ENCODE data around the gene PLEKHA5.

The PLEKHA5 gene

DNA sequence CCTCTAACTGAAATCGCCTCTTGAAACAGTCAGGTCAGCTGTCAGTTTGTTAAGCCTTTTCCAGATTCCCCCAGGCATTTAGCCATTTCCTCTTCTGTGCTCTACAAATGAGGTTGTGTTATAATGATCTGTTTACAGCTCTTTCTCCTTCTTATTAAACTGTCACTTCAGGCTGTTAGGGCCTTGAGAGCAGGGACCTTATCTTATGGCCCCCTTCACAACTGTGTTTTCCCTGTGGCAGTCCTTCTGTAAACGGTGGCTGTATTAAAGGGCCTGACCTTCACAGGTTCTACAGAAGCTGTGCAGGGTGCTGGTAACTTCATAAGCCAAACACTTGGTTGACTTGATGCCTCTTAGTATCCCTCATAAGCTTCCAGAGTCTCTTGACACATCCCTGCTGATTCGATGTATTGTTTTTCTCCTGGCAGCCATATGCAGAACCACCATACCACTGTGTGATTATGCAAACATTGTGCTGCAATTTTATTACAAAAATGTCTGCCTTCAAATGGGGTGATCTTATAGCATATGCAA is 104.7 kb downstream of the PLEKHA5 start (continued):
- TF ChIP-seq, protein P1, sequence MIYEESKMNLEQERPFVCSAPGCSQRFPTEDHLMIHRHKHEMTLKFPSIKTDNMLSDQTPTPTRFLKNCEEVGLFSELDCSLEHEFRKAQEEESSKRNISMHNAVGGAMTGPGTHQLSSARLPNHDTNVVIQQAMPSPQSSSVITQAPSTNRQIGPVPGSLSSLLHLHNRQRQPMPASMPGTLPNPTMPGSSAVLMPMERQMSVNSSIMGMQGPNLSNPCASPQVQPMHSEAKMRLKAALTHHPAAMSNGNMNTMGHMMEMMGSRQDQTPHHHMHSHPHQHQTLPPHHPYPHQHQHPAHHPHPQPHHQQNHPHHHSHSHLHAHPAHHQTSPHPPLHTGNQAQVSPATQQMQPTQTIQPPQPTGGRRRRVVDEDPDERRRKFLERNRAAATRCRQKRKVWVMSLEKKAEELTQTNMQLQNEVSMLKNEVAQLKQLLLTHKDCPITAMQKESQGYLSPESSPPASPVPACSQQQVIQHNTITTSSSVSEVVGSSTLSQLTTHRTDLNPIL (CRISPR knock-in tag; IDR thresholded peaks at IDR 0.05; ENCODE audit: low read depth), result no peak
- TF ChIP-seq SNAI2 (CRISPR knock-in tag; IDR thresholded peaks at IDR 0.05), result no peak
- no peak for TF ChIP-seq GLIS3 (CRISPR knock-in tag; IDR thresholded peaks at IDR 0.05)
- TF ChIP-seq ZNF565 (CRISPR knock-in tag; conservative IDR thresholded peaks at IDR 0.05; ENCODE audit: low read depth), result no peak
- TF ChIP-seq, protein P2, sequence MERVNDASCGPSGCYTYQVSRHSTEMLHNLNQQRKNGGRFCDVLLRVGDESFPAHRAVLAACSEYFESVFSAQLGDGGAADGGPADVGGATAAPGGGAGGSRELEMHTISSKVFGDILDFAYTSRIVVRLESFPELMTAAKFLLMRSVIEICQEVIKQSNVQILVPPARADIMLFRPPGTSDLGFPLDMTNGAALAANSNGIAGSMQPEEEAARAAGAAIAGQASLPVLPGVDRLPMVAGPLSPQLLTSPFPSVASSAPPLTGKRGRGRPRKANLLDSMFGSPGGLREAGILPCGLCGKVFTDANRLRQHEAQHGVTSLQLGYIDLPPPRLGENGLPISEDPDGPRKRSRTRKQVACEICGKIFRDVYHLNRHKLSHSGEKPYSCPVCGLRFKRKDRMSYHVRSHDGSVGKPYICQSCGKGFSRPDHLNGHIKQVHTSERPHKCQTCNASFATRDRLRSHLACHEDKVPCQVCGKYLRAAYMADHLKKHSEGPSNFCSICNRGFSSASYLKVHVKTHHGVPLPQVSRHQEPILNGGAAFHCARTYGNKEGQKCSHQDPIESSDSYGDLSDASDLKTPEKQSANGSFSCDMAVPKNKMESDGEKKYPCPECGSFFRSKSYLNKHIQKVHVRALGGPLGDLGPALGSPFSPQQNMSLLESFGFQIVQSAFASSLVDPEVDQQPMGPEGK (CRISPR knock-in tag; IDR thresholded peaks at IDR 0.05; ENCODE audit: borderline replicate concordance), result no peak

- TF ChIP-seq ISL1 (CRISPR knock-in tag; IDR thresholded peaks at IDR 0.05) (peak; percentile 58; the same call in 1 of the 2 replicates), SNAI2 (CRISPR knock-in tag; IDR thresholded peaks at IDR 0.05) (no peak)
- ATAC-seq, result no peak
Measured at GRCh38 chr12:19234981-19235871, 105.7 kb downstream of the PLEKHA5 start.

DNA sequence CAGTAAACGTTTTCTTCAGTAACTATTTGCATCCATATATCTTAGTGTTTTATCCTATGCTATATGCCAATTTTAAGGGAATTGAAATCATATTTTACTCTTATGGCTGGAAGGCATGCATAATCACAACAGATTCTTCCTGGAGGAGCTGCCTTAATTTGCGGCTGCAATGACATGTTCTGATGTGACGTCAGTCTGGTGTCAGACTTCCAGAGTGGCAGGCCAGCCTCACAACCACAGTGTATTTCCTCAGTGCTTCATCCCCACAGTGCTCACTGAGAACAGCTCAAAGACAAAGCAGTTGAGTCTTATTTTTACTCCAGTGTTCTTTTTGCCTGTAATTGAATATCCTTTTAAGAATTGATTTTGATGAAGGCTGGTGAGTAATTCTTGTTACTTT is 107.1 kb downstream of the PLEKHA5 start:
- TF ChIP-seq ZNF565 (CRISPR knock-in tag; conservative IDR thresholded peaks at IDR 0.05; ENCODE audit: low read depth) (no peak), POU6F1 (CRISPR knock-in tag; IDR thresholded peaks at IDR 0.05; ENCODE audit: borderline replicate concordance, low read depth) (no peak), TOX (CRISPR knock-in tag; IDR thresholded peaks at IDR 0.05; ENCODE audit: borderline replicate concordance) (no peak), SNAI2 (CRISPR knock-in tag; IDR thresholded peaks at IDR 0.05) (no peak), CSDC2 (CRISPR knock-in tag; IDR thresholded peaks at IDR 0.05) (no peak), ZNF8 (CRISPR knock-in tag; IDR thresholded peaks at IDR 0.05) (no peak), OSR1 (CRISPR knock-in tag; IDR thresholded peaks at IDR 0.05) (no peak), RARB (CRISPR knock-in tag; IDR thresholded peaks at IDR 0.05) (no peak), ISL1 (CRISPR knock-in tag; IDR thresholded peaks at IDR 0.05) (no peak), BACH2 (CRISPR knock-in tag; IDR thresholded peaks at IDR 0.05; ENCODE audit: borderline replicate concordance) (no peak), TCF4 (CRISPR knock-in tag; IDR thresholded peaks at IDR 0.05; ENCODE audit: borderline replicate concordance) (no peak), ZC3H10 (CRISPR knock-in tag; IDR thresholded peaks at IDR 0.05) (no peak), ESRRG (CRISPR knock-in tag; IDR thresholded peaks at IDR 0.05) (no peak)
- TF ChIP-seq, protein P3, sequence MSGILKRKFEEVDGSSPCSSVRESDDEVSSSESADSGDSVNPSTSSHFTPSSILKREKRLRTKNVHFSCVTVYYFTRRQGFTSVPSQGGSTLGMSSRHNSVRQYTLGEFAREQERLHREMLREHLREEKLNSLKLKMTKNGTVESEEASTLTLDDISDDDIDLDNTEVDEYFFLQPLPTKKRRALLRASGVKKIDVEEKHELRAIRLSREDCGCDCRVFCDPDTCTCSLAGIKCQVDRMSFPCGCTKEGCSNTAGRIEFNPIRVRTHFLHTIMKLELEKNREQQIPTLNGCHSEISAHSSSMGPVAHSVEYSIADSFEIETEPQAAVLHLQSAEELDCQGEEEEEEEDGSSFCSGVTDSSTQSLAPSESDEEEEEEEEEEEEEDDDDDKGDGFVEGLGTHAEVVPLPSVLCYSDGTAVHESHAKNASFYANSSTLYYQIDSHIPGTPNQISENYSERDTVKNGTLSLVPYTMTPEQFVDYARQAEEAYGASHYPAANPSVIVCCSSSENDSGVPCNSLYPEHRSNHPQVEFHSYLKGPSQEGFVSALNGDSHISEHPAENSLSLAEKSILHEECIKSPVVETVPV (CRISPR knock-in tag; IDR thresholded peaks at IDR 0.05), result no peak
- TF ChIP-seq, protein P1 (CRISPR knock-in tag; IDR thresholded peaks at IDR 0.05; ENCODE audit: low read depth), result no peak
- TF ChIP-seq, protein P4, sequence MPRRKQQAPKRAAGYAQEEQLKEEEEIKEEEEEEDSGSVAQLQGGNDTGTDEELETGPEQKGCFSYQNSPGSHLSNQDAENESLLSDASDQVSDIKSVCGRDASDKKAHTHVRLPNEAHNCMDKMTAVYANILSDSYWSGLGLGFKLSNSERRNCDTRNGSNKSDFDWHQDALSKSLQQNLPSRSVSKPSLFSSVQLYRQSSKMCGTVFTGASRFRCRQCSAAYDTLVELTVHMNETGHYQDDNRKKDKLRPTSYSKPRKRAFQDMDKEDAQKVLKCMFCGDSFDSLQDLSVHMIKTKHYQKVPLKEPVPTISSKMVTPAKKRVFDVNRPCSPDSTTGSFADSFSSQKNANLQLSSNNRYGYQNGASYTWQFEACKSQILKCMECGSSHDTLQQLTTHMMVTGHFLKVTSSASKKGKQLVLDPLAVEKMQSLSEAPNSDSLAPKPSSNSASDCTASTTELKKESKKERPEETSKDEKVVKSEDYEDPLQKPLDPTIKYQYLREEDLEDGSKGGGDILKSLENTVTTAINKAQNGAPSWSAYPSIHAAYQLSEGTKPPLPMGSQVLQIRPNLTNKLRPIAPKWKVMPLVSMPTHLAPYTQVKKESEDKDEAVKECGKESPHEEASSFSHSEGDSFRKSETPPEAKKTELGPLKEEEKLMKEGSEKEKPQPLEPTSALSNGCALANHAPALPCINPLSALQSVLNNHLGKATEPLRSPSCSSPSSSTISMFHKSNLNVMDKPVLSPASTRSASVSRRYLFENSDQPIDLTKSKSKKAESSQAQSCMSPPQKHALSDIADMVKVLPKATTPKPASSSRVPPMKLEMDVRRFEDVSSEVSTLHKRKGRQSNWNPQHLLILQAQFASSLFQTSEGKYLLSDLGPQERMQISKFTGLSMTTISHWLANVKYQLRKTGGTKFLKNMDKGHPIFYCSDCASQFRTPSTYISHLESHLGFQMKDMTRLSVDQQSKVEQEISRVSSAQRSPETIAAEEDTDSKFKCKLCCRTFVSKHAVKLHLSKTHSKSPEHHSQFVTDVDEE (CRISPR knock-in tag; IDR thresholded peaks at IDR 0.05), result no peak
- TF ChIP-seq, protein P2 (CRISPR knock-in tag; IDR thresholded peaks at IDR 0.05; ENCODE audit: borderline replicate concordance), result no peak
- ATAC-seq, result peak; percentile 25; the same call in 2 of the 3 replicates

Measured in SK-N-SH treated with all-trans-retinoic acid at 6 μM for 48 hours (cell line).